Measurements from ENCODE around the gene PTOV1. TPM values are rescaled to one million over a fixed set of nuclear protein-coding genes. Genes with fewer than 3 reads are reported as not detected.

The PTOV1 gene
- total and polyA plus RNA-seq, 2 experiments from 2014 or later = 114 to 294 TPM

GRCh38 chr19:49806620-49806959 is 44.4 kb upstream of the PTOV1 start:
- Histone ChIP-seq H3K36me3 (replicated peaks; ENCODE audit: insufficient read depth, low read depth) (no peaks in the 10 kb centered on the region), H3K4me1 (ENCODE audit: insufficient read depth) (peaks cover 11% of the 10 kb centered on the region), H4K20me1 (ENCODE audit: insufficient read depth, poor library complexity, severe bottlenecking) (no peaks in the 10 kb centered on the region), H3K27ac (no peak overlapping the region), H3K9me2 (replicated peaks; ENCODE audit: insufficient read depth) (no peaks in the 10 kb centered on the region), H2AFZ (no peak overlapping the region), H3K9me3 (ENCODE audit: low read depth) (no peaks in the 10 kb centered on the region), H3K4me3 (no peak overlapping the region), H3K79me2 (no peaks in the 10 kb centered on the region), H3K27me3 (no peaks in the 10 kb centered on the region), H3K4me2 (no peak overlapping the region)
- 86% methylated on average over 8 of the region's 8 CpGs for WGBS (ENCODE audit: low lambda C conversion rate, missing lambda C conversion rate)
- DNase-seq (ENCODE audit: low spot score) = peak; percentile 9
- TF ChIP-seq EZH2phosphoT487 (IDR thresholded peaks at IDR 0.05; ENCODE audit: low read depth, severe bottlenecking, unreplicated experiment) (no peak), CTCF (IDR thresholded peaks at IDR 0.05; ENCODE audit: poor library complexity) (no peak), EZH2 (IDR thresholded peaks at IDR 0.05; ENCODE audit: borderline replicate concordance) (no peak)

- Histone ChIP-seq H4K20me1 (ENCODE audit: insufficient read depth, poor library complexity, severe bottlenecking) (no peaks in the 10 kb centered on the region), H3K36me3 (replicated peaks; ENCODE audit: insufficient read depth, low read depth) (no peaks in the 10 kb centered on the region), H3K4me3 (no peak overlapping the region), H3K9me2 (replicated peaks; ENCODE audit: insufficient read depth) (no peaks in the 10 kb centered on the region), H3K27ac (no peak overlapping the region), H3K79me2 (no peaks in the 10 kb centered on the region), H3K4me2 (no peak overlapping the region), H3K4me1 (ENCODE audit: insufficient read depth) (peaks cover 11% of the 10 kb centered on the region), H3K9me3 (ENCODE audit: low read depth) (no peaks in the 10 kb centered on the region), H3K27me3 (no peaks in the 10 kb centered on the region), H2AFZ (no peak overlapping the region)
- TF ChIP-seq EZH2 (IDR thresholded peaks at IDR 0.05; ENCODE audit: borderline replicate concordance) = no peak
- TF ChIP-seq EZH2phosphoT487 (IDR thresholded peaks at IDR 0.05; ENCODE audit: low read depth, severe bottlenecking, unreplicated experiment) = no peak
- no peak for TF ChIP-seq CTCF (IDR thresholded peaks at IDR 0.05; ENCODE audit: poor library complexity)
- WGBS (ENCODE audit: low lambda C conversion rate, missing lambda C conversion rate) = 95% methylated on average over 16 of the region's 18 CpGs
- DNase-seq (ENCODE audit: low spot score) = no peak
Observed at GRCh38 chr19:49807058-49807903, 43.7 kb upstream of the PTOV1 start.

GRCh38 chr19:49807904-49808675 is 42.9 kb upstream of the PTOV1 start:
- peak overlapping the region; percentile 46 for H3K27ac ChIP-seq
- no peaks in the 10 kb centered on the region for H3K36me3 ChIP-seq (replicated peaks; ENCODE audit: insufficient read depth, low read depth)
- 85% methylated on average over 19 of the region's 20 CpGs for WGBS (ENCODE audit: low lambda C conversion rate, missing lambda C conversion rate)
- no peak for DNase-seq (ENCODE audit: low spot score)
- H4K20me1 ChIP-seq (ENCODE audit: insufficient read depth, poor library complexity, severe bottlenecking) = no peaks in the 10 kb centered on the region
- H3K4me3 ChIP-seq = no peak overlapping the region
- no peaks in the 10 kb centered on the region for H3K27me3 ChIP-seq
- peaks cover 11% of the 10 kb centered on the region for H3K4me1 ChIP-seq (ENCODE audit: insufficient read depth)
- peak overlapping the region; percentile 98 for H3K4me2 ChIP-seq
- no peaks in the 10 kb centered on the region for H3K79me2 ChIP-seq
- TF ChIP-seq CTCF (IDR thresholded peaks at IDR 0.05; ENCODE audit: poor library complexity) (no peak), EZH2 (IDR thresholded peaks at IDR 0.05; ENCODE audit: borderline replicate concordance) (no peak), EZH2phosphoT487 (IDR thresholded peaks at IDR 0.05; ENCODE audit: low read depth, severe bottlenecking, unreplicated experiment) (no peak)
- H3K9me2 ChIP-seq (replicated peaks; ENCODE audit: insufficient read depth) = no peaks in the 10 kb centered on the region
- H3K9me3 ChIP-seq (ENCODE audit: low read depth) = no peaks in the 10 kb centered on the region
- no peak overlapping the region for H2AFZ ChIP-seq
